BLaER1 treated with 17β-estradiol and CSF1 and Interleukin-3, amounts not matched to agents 10 nM and 100 nM (cell line): ENCODE data around the gene PDGFRB.

ENCODE experiments used
- H3K27ac ChIP-seq, 11 experiments: shearing (Covaris generic); formaldehyde crosslinking; 2 replicates each; pipeline ENCODE4 v1.8.1; 2022
- H3K27me3 ChIP-seq, 11 experiments: shearing (Covaris generic); formaldehyde crosslinking; 2 replicates each; pipeline ENCODE4 v1.8.1; 2022
- H3K36me3 ChIP-seq, 11 experiments: shearing (Covaris generic); formaldehyde crosslinking; 2 replicates each; pipeline ENCODE4 v1.8.1; 2022
- H3K4me1 ChIP-seq, 10 experiments: shearing (Covaris generic); formaldehyde crosslinking; 2 replicates each; pipeline ENCODE4 v1.8.1; 2022
- H3K4me2 ChIP-seq, 11 experiments: shearing (Covaris generic); formaldehyde crosslinking; 2 replicates each; pipeline ENCODE4 v1.8.1; 2022
- H3K4me3 ChIP-seq, 10 experiments: shearing (Covaris generic); formaldehyde crosslinking; 2 replicates each; pipeline ENCODE4 v1.8.1; 2022
- H3K9ac ChIP-seq, 11 experiments: shearing (Covaris generic); formaldehyde crosslinking; 2 replicates each; pipeline ENCODE4 v1.8.1; 2022
- H3K9me3 ChIP-seq, 11 experiments: shearing (Covaris generic); formaldehyde crosslinking; replicated peaks in 1 of 11; 2 replicates each; pipeline ENCODE4 v1.8.1; 2022
- H4K20me1 ChIP-seq, 11 experiments: shearing (Covaris generic); formaldehyde crosslinking; 2 replicates each; pipeline ENCODE4 v1.8.1; 2022
- Cebpa-rat ChIP-seq, 11 experiments: shearing (Covaris generic); IDR thresholded peaks; 2 replicates each; pipeline ENCODE4 v1.8.1; 2022

The PDGFRB gene

GRCh38 chr5:150192462-150192861 is 36.8 kb upstream of the PDGFRB start:
- no peak overlapping the region for H3K9ac ChIP-seq
- peaks cover 0 to 15% (median 0%) of the 10 kb centered on the region in 11 experiments; a peak in 6 of 22 replicates for H4K20me1 ChIP-seq
- H3K27me3 ChIP-seq, result peaks cover 53 to 62% (median 60%) of the 10 kb centered on the region in 11 experiments
- H3K4me2 ChIP-seq, result no peak overlapping the region
- no peaks in the 10 kb centered on the region for H3K9me3 ChIP-seq
- H3K4me3 ChIP-seq, result no peak overlapping the region
- H3K4me1 ChIP-seq, result peaks cover 7 to 18% (median 9%) of the 10 kb centered on the region in 10 experiments; a peak in 16 of 20 replicates
- no peak overlapping the region for H3K27ac ChIP-seq
- H3K36me3 ChIP-seq, result no peaks in the 10 kb centered on the region
- no peak for TF ChIP-seq Cebpa-rat (IDR thresholded peaks at IDR 0.05)

- Histone ChIP-seq H3K4me3 (no peak overlapping the region), H3K27me3 (peaks cover 54 to 68% (median 63%) of the 10 kb centered on the region in 11 experiments), H3K9me3 (no peaks in the 10 kb centered on the region), H4K20me1 (peaks cover 0 to 15% (median 0%) of the 10 kb centered on the region in 11 experiments; a peak in 5 of 22 replicates), H3K9ac (no peak overlapping the region), H3K36me3 (no peaks in the 10 kb centered on the region), H3K27ac (no peak overlapping the region), H3K4me2 (no peak overlapping the region), H3K4me1 (peaks cover 9 to 18% (median 14%) of the 10 kb centered on the region in 10 experiments; a peak in 19 of 20 replicates)
- no peak for TF ChIP-seq Cebpa-rat (IDR thresholded peaks at IDR 0.05)
Measured at GRCh38 chr5:150190987-150191386, 35.3 kb upstream of the PDGFRB start.

GRCh38 chr5:150190503-150190979 is 34.9 kb upstream of the PDGFRB start:
- Histone ChIP-seq H3K4me1 (peaks cover 11 to 19% (median 18%) of the 10 kb centered on the region in 10 experiments), H3K9me3 (no peaks in the 10 kb centered on the region), H3K27ac (no peak overlapping the region), H3K27me3 (peaks cover 54 to 68% (median 63%) of the 10 kb centered on the region in 11 experiments), H3K4me2 (peak overlapping the region in 8 of 11 experiments; percentile 3 to 60 (median 34); a peak in 10 of 22 replicates), H4K20me1 (peaks cover 0 to 15% (median 0%) of the 10 kb centered on the region in 11 experiments; a peak in 5 of 22 replicates), H3K4me3 (0 out of 20 replicates have a peak overlapping the region, but pooled peaks of 1 of the 10 experiments have one; percentile 10), H3K36me3 (no peaks in the 10 kb centered on the region), H3K9ac (no peak overlapping the region)
- TF ChIP-seq Cebpa-rat (IDR thresholded peaks at IDR 0.05), result no peak

GRCh38 chr5:150189728-150190502 is 34.3 kb upstream of the PDGFRB start, which contains the start of gene SLC6A7:
Gene SLC6A7 (plus strand): TSS chr5:150190062. CDS start chr5:150190328, 266 bp downstream.
- H3K9ac ChIP-seq, result 0 out of 22 replicates have a peak within 1 kb of the TSS, but pooled peaks of 1 of the 11 experiments have one; percentile 3
- H3K4me1 ChIP-seq, result peaks cover 16 to 26% (median 24%) of the 10 kb centered on the region in 10 experiments
- H3K36me3 ChIP-seq, result no peaks in the 10 kb centered on the region
- TF ChIP-seq Cebpa-rat (IDR thresholded peaks at IDR 0.05), result no peak
- H3K9me3 ChIP-seq, result no peaks in the 10 kb centered on the region
- peak within 1 kb of the TSS in 10 of 11 experiments; percentile 3 to 60 (median 34); a peak in 16 of 22 replicates for H3K4me2 ChIP-seq
- H3K27ac ChIP-seq, result no peak within 1 kb of the TSS
- H3K27me3 ChIP-seq, result peaks cover 54 to 68% (median 63%) of the 10 kb centered on the region in 11 experiments
- 0 out of 20 replicates have a peak within 1 kb of the TSS, but pooled peaks of 1 of the 10 experiments have one; percentile 10 for H3K4me3 ChIP-seq
- peaks cover 0 to 15% (median 0%) of the 10 kb centered on the region in 11 experiments; a peak in 5 of 22 replicates for H4K20me1 ChIP-seq

GRCh38 chr5:150189326-150189725 is 33.7 kb upstream of the PDGFRB start:
- TF ChIP-seq Cebpa-rat (IDR thresholded peaks at IDR 0.05), result no peak
- Histone ChIP-seq H3K9me3 (no peaks in the 10 kb centered on the region), H3K9ac (no peak overlapping the region), H3K4me3 (no peak overlapping the region), H3K4me2 (no peak overlapping the region), H3K27me3 (peaks cover 54 to 68% (median 63%) of the 10 kb centered on the region in 11 experiments), H3K27ac (no peak overlapping the region), H3K36me3 (no peaks in the 10 kb centered on the region), H3K4me1 (peaks cover 16 to 27% (median 25%) of the 10 kb centered on the region in 10 experiments), H4K20me1 (peaks cover 0 to 15% (median 0%) of the 10 kb centered on the region in 11 experiments; a peak in 5 of 22 replicates)

GRCh38 chr5:150188146-150188842 is 32.6 kb upstream of the PDGFRB start:
- peaks cover 0 to 15% (median 0%) of the 10 kb centered on the region in 11 experiments; a peak in 5 of 22 replicates for H4K20me1 ChIP-seq
- no peak overlapping the region for H3K4me3 ChIP-seq
- H3K27me3 ChIP-seq, result peaks cover 54 to 68% (median 60%) of the 10 kb centered on the region in 11 experiments
- peaks cover 16 to 32% (median 25%) of the 10 kb centered on the region in 10 experiments for H3K4me1 ChIP-seq
- H3K9me3 ChIP-seq, result no peaks in the 10 kb centered on the region
- no peaks in the 10 kb centered on the region for H3K36me3 ChIP-seq
- no peak overlapping the region for H3K4me2 ChIP-seq
- TF ChIP-seq Cebpa-rat (IDR thresholded peaks at IDR 0.05), result no peak
- H3K27ac ChIP-seq, result no peak overlapping the region
- H3K9ac ChIP-seq, result no peak overlapping the region

GRCh38 chr5:150186897-150187296 is 31.3 kb upstream of the PDGFRB start:
- H3K27me3 ChIP-seq, result peaks cover 44 to 55% (median 46%) of the 10 kb centered on the region in 11 experiments

GRCh38 chr5:150186137-150186536 is 30.5 kb upstream of the PDGFRB start:
- H3K27me3 ChIP-seq, result peaks cover 36 to 47% (median 38%) of the 10 kb centered on the region in 11 experiments

More at GRCh38 chr5:150186897-150187296, 31.3 kb upstream of the PDGFRB start:
- Histone ChIP-seq H3K9ac (no peak overlapping the region), H4K20me1 (peaks cover 0 to 15% (median 0%) of the 10 kb centered on the region in 11 experiments; a peak in 5 of 22 replicates), H3K4me2 (no peak overlapping the region), H3K36me3 (no peaks in the 10 kb centered on the region), H3K4me3 (no peak overlapping the region), H3K9me3 (no peaks in the 10 kb centered on the region), H3K4me1 (peaks cover 16 to 32% (median 25%) of the 10 kb centered on the region in 10 experiments), H3K27ac (no peak overlapping the region)
- no peak for TF ChIP-seq Cebpa-rat (IDR thresholded peaks at IDR 0.05)

More at GRCh38 chr5:150186137-150186536, 30.5 kb upstream of the PDGFRB start:
- Histone ChIP-seq H3K9me3 (no peaks in the 10 kb centered on the region), H3K36me3 (no peaks in the 10 kb centered on the region), H3K4me3 (no peak overlapping the region), H3K4me1 (peaks cover 16 to 32% (median 25%) of the 10 kb centered on the region in 10 experiments), H3K27ac (no peak overlapping the region), H3K4me2 (peak overlapping the region in 5 of 11 experiments; percentile 17 to 61 (median 28); a peak in 6 of 22 replicates), H3K9ac (no peak overlapping the region), H4K20me1 (peaks cover 0 to 15% (median 0%) of the 10 kb centered on the region in 11 experiments; a peak in 5 of 22 replicates)
- TF ChIP-seq Cebpa-rat (IDR thresholded peaks at IDR 0.05), result no peak
